ENCODE data around the gene IL22RA1. TPM values are rescaled to one million over a fixed set of nuclear protein-coding genes. Genes with fewer than 3 reads are reported as not detected.

IL22RA1 gene
- total and polyA plus RNA-seq, 2 of the 8 experiments (the other 6 are each of a cell fraction or from before 2014, with no cell fraction given): 0.17 to 0.32 TPM

- TF ChIP-seq CHD7 (IDR thresholded peaks at IDR 0.05; ENCODE audit: insufficient replicate concordance, low read length): no peak
- no peak for TF ChIP-seq TEAD4 (IDR thresholded peaks at IDR 0.05; ENCODE audit: low read depth, low read length)
- no peak for TF ChIP-seq MAFK (IDR thresholded peaks at IDR 0.05; ENCODE audit: low read depth, low read length)
- no peak for TF ChIP-seq CBX8 (IDR thresholded peaks at IDR 0.05; ENCODE audit: borderline replicate concordance, low read depth, low read length)
- no peak for TF ChIP-seq KDM4A (IDR thresholded peaks at IDR 0.05; ENCODE audit: low read depth, low read length, severe bottlenecking)
- TF ChIP-seq TCF12 (IDR thresholded peaks at IDR 0.05; ENCODE audit: low read depth, low read length): no peak
- no peak for TF ChIP-seq CBX5 (IDR thresholded peaks at IDR 0.05; ENCODE audit: low read depth, low read length)
- TF ChIP-seq NANOG (IDR thresholded peaks at IDR 0.05; ENCODE audit: insufficient read depth, low read depth, low read length, poor library complexity, severe bottlenecking): no peak
- TF ChIP-seq TAF7 (optimal IDR thresholded peaks at IDR 0.05; ENCODE audit: borderline replicate concordance, low read depth, low read length): no peak
- TF ChIP-seq JUN (IDR thresholded peaks at IDR 0.05; ENCODE audit: low read depth, low read length): no peak
- TF ChIP-seq TBP (IDR thresholded peaks at IDR 0.05; ENCODE audit: low read depth, low read length): no peak
- no peak for TF ChIP-seq HDAC2 (IDR thresholded peaks at IDR 0.05; ENCODE audit: borderline replicate concordance in 1 of 2, low read depth in 2 of 2, low read length in 2 of 2)
Observed at GRCh38 chr1:24149866-24150233, 6.9 kb upstream of the IL22RA1 start (continued).
